Measurements from ENCODE around the gene FHL2. TPM values are rescaled to one million over a fixed set of nuclear protein-coding genes. Genes with fewer than 3 reads are reported as not detected.

FHL2 gene
- polyA plus RNA-seq, 6 donors from 2014 or later, result 0.05 to 0.39 (median 0.24) TPM; not detected in 2

DNA sequence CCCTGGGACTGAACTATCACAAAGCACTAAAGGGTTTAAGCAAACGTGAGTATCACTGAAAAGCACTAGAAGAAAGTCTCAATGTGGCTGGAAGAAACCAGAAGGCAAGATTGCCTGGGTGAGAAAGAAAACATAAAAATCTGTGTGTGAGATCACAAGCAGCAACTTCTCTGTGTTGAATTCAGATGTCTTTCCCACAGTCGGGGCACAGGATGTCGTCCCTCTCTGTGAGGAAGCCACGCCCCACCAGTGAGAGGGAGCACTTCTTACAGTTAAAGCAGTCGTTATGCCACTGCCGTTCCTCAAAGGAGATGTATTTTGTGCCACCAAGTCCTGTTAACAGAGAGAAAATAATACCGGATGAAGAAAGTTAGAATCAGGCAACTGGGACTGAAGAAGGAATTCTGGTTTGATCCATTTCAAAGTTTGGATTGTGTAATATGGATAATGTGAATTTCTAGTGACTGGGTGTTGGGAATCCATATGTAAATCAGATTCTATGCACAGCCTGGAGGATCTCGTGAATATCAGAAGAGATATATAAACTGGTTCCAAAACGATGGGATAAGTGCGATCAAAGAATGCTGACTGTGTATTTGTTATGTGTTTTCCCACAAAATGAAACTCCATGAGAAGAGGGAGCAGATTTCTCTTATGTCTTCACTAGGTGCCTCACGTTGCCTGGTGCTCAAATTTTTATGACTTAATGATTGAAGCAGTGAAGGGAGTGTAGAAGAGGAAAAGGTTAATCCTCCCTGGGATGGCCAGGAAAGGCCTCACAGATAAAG is 37.6 kb downstream of the FHL2 start:
- no peak for DNase-seq
- Mint-ChIP-seq H3K27ac (peak overlapping the region in 1 of 6 donors; percentile 9), H3K4me3 (no peak overlapping the region), H3K27me3 (peaks cover 0 to 4% (median 0%) of the 10 kb centered on the region in 3 donors), H3K4me1 (peaks cover 7 to 18% (median 12%) of the 10 kb centered on the region in 3 donors), H3K36me3 (peaks cover 30 to 34% of the 10 kb centered on the region in 2 donors), H3K9me3 (peaks cover 4 to 19% (median 13%) of the 10 kb centered on the region in 7 donors)
- ATAC-seq (ENCODE audit: low read depth in 2 of 2), result no peak

DNA sequence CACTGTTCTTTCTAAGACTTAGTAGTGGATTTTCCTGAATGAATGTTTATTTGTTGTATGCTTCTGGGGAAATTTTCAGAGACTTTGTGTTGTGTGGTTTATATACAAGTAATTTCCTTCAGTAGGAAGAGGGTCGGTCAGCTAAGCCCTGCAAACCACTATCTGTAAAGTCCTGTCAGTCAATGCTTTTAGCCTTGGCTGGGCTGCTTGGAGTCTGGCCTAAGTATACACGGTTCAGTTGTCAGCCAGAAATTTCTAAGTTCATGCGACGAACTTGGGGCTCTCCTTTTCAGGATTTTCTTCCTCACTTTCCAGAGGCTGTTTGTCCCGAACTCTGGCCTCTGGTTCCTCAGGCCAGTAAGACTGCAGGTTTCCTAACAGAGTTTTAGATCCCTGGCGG is 40.3 kb downstream of the FHL2 start:
- no peak overlapping the region for H3K4me3 Mint-ChIP-seq
- H3K27ac Mint-ChIP-seq, result no peak overlapping the region
- ATAC-seq (ENCODE audit: low read depth in 2 of 2), result no peak
- DNase-seq, result no peak
- no peaks in the 10 kb centered on the region for H3K27me3 Mint-ChIP-seq
- peaks cover 44 to 47% of the 10 kb centered on the region in 2 donors for H3K36me3 Mint-ChIP-seq
- H3K9me3 Mint-ChIP-seq, result peaks cover 7 to 30% (median 17%) of the 10 kb centered on the region in 7 donors
- peaks cover 7 to 18% (median 12%) of the 10 kb centered on the region in 3 donors for H3K4me1 Mint-ChIP-seq

DNA sequence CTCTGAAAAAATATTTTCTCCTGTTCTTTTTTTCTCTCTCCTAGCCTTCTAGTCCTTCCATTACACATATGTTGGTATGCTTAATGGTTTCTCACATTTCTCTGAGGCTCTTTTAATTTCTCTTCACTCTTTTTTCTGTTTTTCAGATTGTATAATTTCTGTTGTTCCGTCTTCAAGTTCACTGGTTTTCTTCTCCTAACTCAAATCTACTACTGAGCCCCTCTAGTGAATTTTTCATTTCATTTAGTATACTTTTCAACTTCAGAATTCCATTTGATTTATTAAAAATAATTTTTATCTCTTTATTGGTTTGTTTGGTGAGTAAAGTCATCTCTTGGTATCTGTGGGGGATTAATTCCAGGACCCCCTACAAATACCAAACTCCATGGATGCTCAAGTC is 41.7 kb downstream of the FHL2 start:
- peaks cover 7 to 30% (median 17%) of the 10 kb centered on the region in 7 donors for H3K9me3 Mint-ChIP-seq
- peak overlapping the region in 1 of 6 donors; percentile 91 for H3K27ac Mint-ChIP-seq
- H3K36me3 Mint-ChIP-seq, result peaks cover 53 to 57% of the 10 kb centered on the region in 2 donors
- ATAC-seq (ENCODE audit: low read depth in 2 of 2) (no peak), DNase-seq (no peak)
- no peaks in the 10 kb centered on the region for H3K27me3 Mint-ChIP-seq
- H3K4me3 Mint-ChIP-seq, result peak overlapping the region in 1 of 8 donors; percentile 34
- peaks cover 0 to 12% (median 12%) of the 10 kb centered on the region in 3 donors for H3K4me1 Mint-ChIP-seq

DNA sequence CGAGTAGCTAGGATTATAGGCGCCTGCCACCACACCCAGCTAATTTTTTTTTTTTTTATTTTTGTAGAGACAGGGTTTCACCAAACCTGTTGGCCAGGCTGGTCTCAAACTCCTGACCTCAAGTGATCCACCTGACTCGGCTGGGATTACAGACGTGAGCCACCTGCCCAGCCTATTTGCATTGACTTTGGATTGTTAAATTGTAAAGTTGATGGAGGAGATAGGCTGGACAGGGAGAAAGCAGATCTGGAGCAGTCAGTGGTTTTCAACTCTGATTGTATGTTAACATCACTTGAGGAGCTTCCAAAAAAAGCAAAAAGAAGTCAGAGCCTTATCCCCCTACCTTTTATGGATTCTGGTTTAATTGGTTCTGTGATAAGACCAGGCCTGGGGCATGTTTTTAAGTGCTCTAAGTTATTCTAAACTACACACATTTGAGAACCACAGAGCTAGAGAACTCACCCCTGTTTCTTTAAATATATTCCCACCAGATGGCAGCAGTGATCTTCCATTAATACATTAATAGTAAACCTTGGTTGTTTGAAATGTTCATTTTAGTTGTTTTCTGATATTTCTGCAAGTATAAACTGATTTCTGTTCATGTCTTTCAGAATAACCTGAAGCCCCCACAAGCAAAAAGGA is 54.0 kb downstream of the FHL2 start:
- Mint-ChIP-seq H3K27ac (peak overlapping the region in 2 of 6 donors; percentile 29 to 65), H3K4me3 (peak overlapping the region in 1 of 8 donors; percentile 52), H3K4me1 (peaks cover 0 to 5% (median 0%) of the 10 kb centered on the region in 3 donors), H3K36me3 (peaks cover 19 to 29% of the 10 kb centered on the region in 2 donors), H3K9me3 (no peaks in the 10 kb centered on the region), H3K27me3 (no peaks in the 10 kb centered on the region)
- DNase-seq, result peak; percentile 17
- no peak for ATAC-seq (ENCODE audit: low read depth in 2 of 2)

DNA sequence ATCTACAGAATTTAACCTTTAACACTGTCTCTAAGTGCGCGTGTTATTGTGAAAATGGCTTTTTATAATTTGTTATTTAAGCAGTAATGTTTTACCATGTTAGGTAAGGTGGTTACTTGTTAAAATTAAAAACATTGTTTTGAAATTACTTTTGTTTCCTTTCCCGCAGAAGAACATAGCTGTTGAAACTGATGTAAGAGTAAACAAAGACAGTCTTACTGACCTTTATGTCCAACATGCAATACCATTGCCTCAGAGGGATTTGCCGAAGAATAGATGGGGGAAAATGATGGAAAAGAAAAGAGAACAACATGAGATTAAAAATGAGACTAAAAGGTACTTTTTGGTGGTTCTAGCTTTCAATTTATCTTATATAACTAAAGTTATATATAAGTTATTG is 59.4 kb downstream of the FHL2 start:
- peaks cover 11 to 31% (median 22%) of the 10 kb centered on the region in 3 donors for H3K4me1 Mint-ChIP-seq
- H3K36me3 Mint-ChIP-seq, result peaks cover 4 to 18% of the 10 kb centered on the region in 2 donors
- H3K9me3 Mint-ChIP-seq, result no peaks in the 10 kb centered on the region
- H3K4me3 Mint-ChIP-seq, result peak overlapping the region in 5 of 8 donors; percentile 45 to 98 (median 96)
- H3K27ac Mint-ChIP-seq, result peak overlapping the region in 2 of 6 donors; percentile 15 to 45
- DNase-seq (no peak), ATAC-seq (ENCODE audit: low read depth in 2 of 2) (no peak)
- no peaks in the 10 kb centered on the region for H3K27me3 Mint-ChIP-seq

DNA sequence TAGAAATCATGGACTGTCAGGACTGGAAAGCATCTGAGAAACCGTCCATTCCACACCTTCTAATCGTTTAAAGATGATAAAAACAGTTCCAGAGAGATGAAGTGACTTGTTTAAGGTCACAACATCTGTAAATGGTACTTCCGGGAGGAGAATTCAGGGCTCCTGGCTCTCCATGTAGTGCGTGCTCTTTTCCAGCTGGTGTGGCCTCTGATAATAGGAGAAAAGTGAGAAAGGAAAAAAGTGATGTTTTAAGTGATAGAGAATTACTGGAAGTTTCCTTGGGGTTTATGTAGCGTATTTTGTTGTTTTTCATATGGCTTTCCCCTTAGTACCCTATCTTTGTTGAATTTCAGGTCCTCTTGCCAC is 60.8 kb downstream of the FHL2 start:
- Mint-ChIP-seq H3K27me3 (no peaks in the 10 kb centered on the region), H3K9me3 (no peaks in the 10 kb centered on the region)

DNA sequence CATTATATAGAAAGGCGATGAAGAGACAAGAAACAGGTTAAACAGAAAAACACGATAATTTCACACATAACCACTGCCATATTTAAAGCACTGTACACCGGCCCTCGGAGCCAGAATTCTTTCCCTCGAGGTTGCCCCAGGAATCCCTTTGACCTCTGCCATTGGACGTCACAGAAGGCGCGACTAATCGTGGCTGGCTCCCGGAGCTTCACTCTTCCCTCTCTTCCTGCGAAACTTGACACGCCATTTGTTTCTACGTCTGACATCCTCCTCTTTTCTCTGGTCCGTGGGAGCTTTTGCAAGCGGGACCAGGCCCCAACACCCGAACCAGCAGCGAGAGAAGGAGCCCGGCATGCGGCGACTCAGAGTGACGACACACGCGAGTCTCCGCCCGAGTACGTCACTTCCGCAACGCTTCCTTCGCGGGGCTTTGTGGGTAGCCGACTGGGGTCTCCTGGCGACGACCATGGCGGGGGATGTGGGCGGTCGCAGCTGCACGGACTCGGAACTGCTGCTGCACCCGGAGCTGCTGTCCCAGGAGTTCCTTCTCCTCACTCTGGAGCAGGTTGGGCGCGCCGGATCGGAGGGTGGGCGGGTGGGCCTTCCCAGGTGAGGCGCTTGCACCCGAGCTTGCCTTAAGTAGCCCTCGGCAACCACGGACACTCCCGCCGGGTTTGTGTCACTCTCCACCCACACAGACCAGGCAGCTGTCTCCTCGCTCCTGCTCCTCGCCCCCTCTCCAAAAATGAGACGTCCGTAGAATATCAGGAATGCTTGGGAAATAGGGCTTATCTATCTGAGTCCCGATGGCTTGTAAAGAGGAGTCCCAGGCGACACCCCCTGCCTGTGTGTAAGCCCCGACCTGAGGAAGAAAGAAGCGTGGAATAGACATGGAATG is 61.5 kb downstream of the FHL2 start, which contains the start of gene C2orf49:
Gene C2orf49 (plus strand): TSS at position 419 of the 898 bp plus-strand sequence. CDS start 48 bp downstream, at position 467.
- peak; percentile 90 for DNase-seq
- H3K27me3 Mint-ChIP-seq, result no peaks in the 10 kb centered on the region
- no peaks in the 10 kb centered on the region for H3K9me3 Mint-ChIP-seq
- ATAC-seq (ENCODE audit: low read depth in 2 of 2), result peak; percentile 93 to 94
- peak within 1 kb of the TSS; percentile 100 for H3K27ac Mint-ChIP-seq
- peaks cover 11 to 31% (median 22%) of the 10 kb centered on the region in 3 donors for H3K4me1 Mint-ChIP-seq
- peaks cover 4 to 10% of the 10 kb centered on the region in 2 donors for H3K36me3 Mint-ChIP-seq
- H3K4me3 Mint-ChIP-seq, result peak within 1 kb of the TSS; percentile 96 to 100 (median 98)

More for the DNA sequence above, 60.8 kb downstream of the FHL2 start:
- ATAC-seq (ENCODE audit: low read depth in 2 of 2) (no peak), DNase-seq (no peak)
- peak overlapping the region; percentile 96 to 100 (median 98) for H3K4me3 Mint-ChIP-seq
- peaks cover 4 to 14% of the 10 kb centered on the region in 2 donors for H3K36me3 Mint-ChIP-seq
- peaks cover 11 to 31% (median 22%) of the 10 kb centered on the region in 3 donors for H3K4me1 Mint-ChIP-seq
- peak overlapping the region; percentile 88 to 100 (median 100) for H3K27ac Mint-ChIP-seq

DNA sequence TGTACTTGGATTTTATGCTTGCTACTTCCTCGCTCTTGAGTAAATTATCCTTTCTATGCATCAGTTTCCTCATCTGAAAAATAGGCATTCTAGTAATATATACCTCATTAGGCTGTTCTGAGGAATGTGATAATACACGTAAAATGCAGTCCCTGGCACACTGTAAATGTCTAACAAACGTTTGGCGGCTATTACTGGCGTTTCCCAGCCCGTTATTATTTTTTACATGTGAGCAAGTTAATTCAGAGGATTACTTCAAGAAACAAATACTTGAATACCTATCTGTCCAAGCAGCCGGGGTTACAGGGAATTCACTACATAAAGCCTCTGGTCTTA is 62.1 kb downstream of the FHL2 start:
- Mint-ChIP-seq H3K27me3 (no peaks in the 10 kb centered on the region), H3K4me3 (peak overlapping the region; percentile 96 to 100 (median 98)), H3K4me1 (peaks cover 11 to 31% (median 22%) of the 10 kb centered on the region in 3 donors)

DNA sequence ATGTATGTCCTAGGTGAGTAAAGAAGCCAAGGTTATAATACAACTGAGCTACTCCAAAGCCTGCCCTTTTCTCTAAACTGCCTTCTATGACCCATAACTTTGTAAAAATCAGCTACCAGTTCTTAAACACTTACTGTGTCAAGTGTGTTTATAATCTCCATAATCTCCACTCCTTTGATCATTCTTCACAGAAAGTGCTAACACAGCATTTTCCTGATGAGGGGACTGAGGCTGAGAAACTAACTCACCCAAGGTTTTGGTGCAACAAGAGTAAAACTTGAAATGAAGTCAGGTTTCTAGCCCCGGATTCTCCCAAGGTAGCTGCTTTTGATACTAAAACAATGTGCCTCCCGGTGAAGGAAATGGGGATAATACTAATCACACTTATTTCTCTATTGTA is 63.4 kb downstream of the FHL2 start:
- DNase-seq (no peak), ATAC-seq (ENCODE audit: low read depth in 2 of 2) (no peak)
- H3K4me3 Mint-ChIP-seq, result peak overlapping the region in 4 of 8 donors; percentile 25 to 98 (median 96)
- H3K4me1 Mint-ChIP-seq, result peaks cover 11 to 34% (median 22%) of the 10 kb centered on the region in 3 donors
- no peaks in the 10 kb centered on the region for H3K9me3 Mint-ChIP-seq
- H3K27ac Mint-ChIP-seq, result peak overlapping the region in 1 of 6 donors; percentile 39
- no peaks in the 10 kb centered on the region for H3K27me3 Mint-ChIP-seq
- peaks cover 4 to 9% of the 10 kb centered on the region in 2 donors for H3K36me3 Mint-ChIP-seq

More for the DNA sequence above, 62.1 kb downstream of the FHL2 start:
- Mint-ChIP-seq H3K36me3 (peaks cover 4 to 10% of the 10 kb centered on the region in 2 donors), H3K27ac (peak overlapping the region; percentile 100), H3K9me3 (no peaks in the 10 kb centered on the region)
- DNase-seq, result no peak
- no peak for ATAC-seq (ENCODE audit: low read depth in 2 of 2)

DNA sequence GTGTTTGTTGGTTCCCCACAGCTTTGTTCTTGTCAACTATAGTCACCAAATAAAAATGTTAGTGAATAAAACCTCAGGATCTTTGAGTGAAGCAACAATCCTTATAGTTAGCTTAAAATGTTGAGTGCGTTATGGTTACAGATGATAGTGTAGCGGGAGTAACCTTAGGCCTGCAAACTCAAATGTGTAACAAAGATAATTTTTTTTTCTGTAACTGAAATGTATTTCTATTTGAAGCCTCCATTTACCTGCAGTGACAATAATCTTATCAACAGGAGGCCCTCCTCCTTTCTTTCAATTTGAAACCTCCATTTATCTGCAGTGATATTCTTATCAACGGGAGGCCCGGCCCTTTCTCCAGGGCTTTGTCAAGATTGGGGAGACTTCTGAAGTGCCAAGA is 64.6 kb downstream of the FHL2 start:
- no peak for DNase-seq
- ATAC-seq (ENCODE audit: low read depth in 2 of 2), result no peak
- no peaks in the 10 kb centered on the region for H3K36me3 Mint-ChIP-seq
- H3K4me3 Mint-ChIP-seq, result peak overlapping the region in 1 of 8 donors; percentile 96
- H3K4me1 Mint-ChIP-seq, result peaks cover 18 to 38% (median 22%) of the 10 kb centered on the region in 3 donors
- H3K27me3 Mint-ChIP-seq, result no peaks in the 10 kb centered on the region
- no peak overlapping the region for H3K27ac Mint-ChIP-seq
- H3K9me3 Mint-ChIP-seq, result no peaks in the 10 kb centered on the region

DNA sequence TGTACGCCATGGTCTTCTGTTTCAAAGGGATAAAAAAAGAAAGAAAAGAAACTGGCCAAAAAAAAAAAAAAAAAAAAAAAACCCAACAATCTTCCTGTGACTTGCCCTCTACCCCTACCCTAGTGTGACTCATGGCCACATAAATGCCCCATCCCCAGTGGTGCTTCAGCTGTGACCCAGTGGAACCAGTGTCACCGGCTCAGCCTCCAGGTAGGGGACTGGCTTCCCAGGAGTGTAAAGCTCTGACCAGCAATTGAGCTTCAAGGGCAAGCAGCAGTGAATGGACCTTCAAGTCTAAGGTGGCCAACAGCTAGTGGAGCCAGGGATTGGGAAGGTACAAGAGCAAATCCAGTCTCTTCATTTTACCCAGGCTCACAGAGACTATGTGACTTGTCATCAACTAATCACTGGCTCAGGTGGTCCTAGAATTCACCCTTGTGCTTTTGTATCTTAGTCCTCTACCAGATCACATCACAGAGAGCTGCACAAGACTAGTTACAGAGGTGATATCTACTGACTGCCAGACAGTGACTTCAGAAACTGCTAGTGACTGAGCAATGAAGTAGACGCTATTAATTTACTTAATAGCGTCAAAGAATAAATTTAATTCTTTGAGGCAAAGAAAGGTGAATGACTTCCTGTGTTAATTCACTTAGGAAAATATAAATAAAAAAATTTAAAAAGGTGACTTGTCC is 68.0 kb downstream of the FHL2 start:
- no peaks in the 10 kb centered on the region for H3K9me3 Mint-ChIP-seq
- no peaks in the 10 kb centered on the region for H3K36me3 Mint-ChIP-seq
- ATAC-seq (ENCODE audit: low read depth in 2 of 2), result no peak
- peak overlapping the region; percentile 83 to 94 (median 86) for H3K4me3 Mint-ChIP-seq
- H3K4me1 Mint-ChIP-seq, result peaks cover 23 to 33% (median 31%) of the 10 kb centered on the region in 3 donors
- H3K27me3 Mint-ChIP-seq, result no peaks in the 10 kb centered on the region
- H3K27ac Mint-ChIP-seq, result peak overlapping the region in 5 of 6 donors; percentile 90 to 97 (median 93)
- no peak for DNase-seq

Data from naive B cell (primary cell).